Mucosa of descending colon (tissue), 3 donors: ENCODE measurements around the gene OR7A17. TPM values are rescaled to one million over a fixed set of nuclear protein-coding genes. Genes with fewer than 3 reads are reported as not detected.

Experiments used
- total RNA-seq, 3 donors: library from RNA; stranded (reverse); fragmentation: NEBNext Ultra II Directional in 2 of 3; extraction: Animal tissue kit (Norgen Biotek cat#: 25700) in 2 of 3; gene quantifications; one replicate each; pipeline versions ENCODE4 v1.2.1 to v1.2.4, GENCODE V29; 2021 to 2023
- donor health status: DM: no; HTN: no; CAD: no; lungs with moderate emphysema.
- donor health status: DM: no; HTN: no; CAD: no.
- donor health status: DM: no; HTN: yes; CAD: no.

Gene OR7A17
- total RNA-seq, 3 donors from 2014 or later: not detected

Other genes starting within 250 kb of the OR7A17 start
- gene ADGRE3, start 211.3 kb downstream of the OR7A17 start, total RNA-seq: under 1 TPM in 1 of 3 donors, not detected in 2; 0.24 TPM
- gene ZNF333, start 196.1 kb downstream of the OR7A17 start, total RNA-seq: 10 to 100 TPM in 2 of 3 donors, 1 to 10 TPM in 1; 8.7 to 25.9 (median 10.7) TPM
- gene ADGRE2, start 107.6 kb downstream of the OR7A17 start, total RNA-seq: 1 to 10 TPM; 1.1 to 4.2 (median 1.9) TPM
- gene OR7A5, start 50.9 kb downstream of the OR7A17 start, total RNA-seq: not detected
- not detected for gene OR7C1, start 50.9 kb downstream of the OR7A17 start, total RNA-seq
- not detected for gene OR7A10, start 37.2 kb downstream of the OR7A17 start, total RNA-seq
- gene OR7C2, start 55.4 kb upstream of the OR7A17 start, total RNA-seq: not detected
- gene SLC1A6, start 93.7 kb upstream of the OR7A17 start, total RNA-seq: not detected
- not detected for gene CASP14, start 163.3 kb upstream of the OR7A17 start, total RNA-seq
- not detected for gene OR1I1, start 196.1 kb upstream of the OR7A17 start, total RNA-seq
- gene SYDE1, start 221.3 kb upstream of the OR7A17 start, total RNA-seq: 10 to 100 TPM in 1 of 3 donors, 1 to 10 TPM in 2; 3.8 to 32.5 (median 4.1) TPM